Activated CD4-positive, alpha-beta T cell treated with anti-CD3 and anti-CD28 coated beads, Interleukin-2, amount 10 ng/mL, durations not matched to agents 7 days and 5 days (primary cell): ENCODE measurements around the gene CAPN5. TPM values are rescaled to one million over a fixed set of nuclear protein-coding genes. Genes with fewer than 3 reads are reported as not detected.

Experiments used
- CTCF ChIA-PET: fragments of 350-600 bp; sonication (Branson Sonifier 250); formaldehyde crosslinking; loops from one replicate; lab custom pipeline; 2021; ENCODE audit warnings: antibody characterized with exemption; lab: Charles Lee
- POLR2A ChIA-PET: fragments of 350-600 bp; sonication (Branson Sonifier 250); formaldehyde crosslinking; loops from one replicate; lab custom pipeline; 2021; ENCODE audit warnings: antibody characterized with exemption; lab: Charles Lee
- DNase-seq: peaks from one replicate; pipeline ENCODE4 v3.0.0-alpha.2; 2020
- H3K27ac Mint-ChIP-seq: one replicate; pipeline ENCODE4 v1.8.0; 2021; ENCODE audit warnings: mild to moderate bottlenecking, moderate library complexity, mixed read lengths
- H3K27me3 Mint-ChIP-seq: one replicate; pipeline ENCODE4 v1.8.0; 2021; ENCODE audit warnings: mixed read lengths
- H3K36me3 Mint-ChIP-seq: one replicate; pipeline ENCODE4 v1.8.0; 2021; ENCODE audit warnings: low read depth, mixed read lengths
- H3K4me1 Mint-ChIP-seq: one replicate; pipeline ENCODE4 v1.8.0; 2021; ENCODE audit warnings: mixed read lengths
- H3K4me3 Mint-ChIP-seq: one replicate; pipeline ENCODE4 v1.8.0; 2021; ENCODE audit warnings: mild to moderate bottlenecking, moderate library complexity, mixed read lengths
- H3K9me3 Mint-ChIP-seq: one replicate; pipeline ENCODE4 v1.8.0; 2021; ENCODE audit warnings: mixed read lengths
- total RNA-seq, 2 experiments: library from RNA; stranded (reverse); gene quantifications; one replicate each; pipeline ENCODE4 v1.2.3, GENCODE V29; 2021

The CAPN5 gene
- total RNA-seq, 2 experiments from 2014 or later = 0.81 to 0.89 TPM

DNA sequence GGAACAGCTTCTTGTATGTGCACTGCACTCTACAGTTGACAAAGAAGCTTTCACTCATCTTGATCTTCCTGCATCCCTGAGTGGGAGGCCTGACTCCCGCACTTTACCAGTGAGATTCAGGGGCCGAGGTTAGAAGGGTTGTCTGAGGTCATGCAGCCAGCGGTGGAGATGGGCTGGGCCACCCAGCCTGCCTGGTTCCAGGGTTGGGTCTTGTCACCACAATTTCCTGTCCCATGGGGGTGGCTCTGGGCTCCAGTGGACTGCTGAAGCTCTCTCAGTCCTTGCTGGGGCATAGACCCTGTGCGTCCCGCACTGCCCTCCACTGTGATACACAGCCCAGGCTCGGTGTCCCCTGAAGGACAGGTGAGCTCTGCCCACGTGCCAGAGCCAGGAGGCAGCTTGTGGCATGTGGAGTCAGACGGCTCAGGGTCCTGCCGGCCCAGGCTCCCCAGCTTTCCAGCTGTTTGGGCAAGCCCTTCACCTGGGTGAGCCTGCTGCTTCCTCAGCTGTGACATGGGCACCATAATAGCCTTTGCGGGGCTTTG lies 54.4 kb downstream of the CAPN5 start:
- no peaks in the 10 kb centered on the region for H3K36me3 Mint-ChIP-seq
- no peaks in the 10 kb centered on the region for H3K9me3 Mint-ChIP-seq
- no peak for DNase-seq
- no peak overlapping the region for H3K4me3 Mint-ChIP-seq
- POLR2A ChIA-PET = no interaction called here
- no peaks in the 10 kb centered on the region for H3K27me3 Mint-ChIP-seq
- H3K4me1 Mint-ChIP-seq = no peaks in the 10 kb centered on the region
- CTCF ChIA-PET = interaction anchor here (0.6 to 1.9 kb wide), 3 partner anchors 10 to 506 kb away, joined by 3 to 6 read pairs (median 3); no protein-coding TSS in a partner anchor
- no peak overlapping the region for H3K27ac Mint-ChIP-seq

DNA sequence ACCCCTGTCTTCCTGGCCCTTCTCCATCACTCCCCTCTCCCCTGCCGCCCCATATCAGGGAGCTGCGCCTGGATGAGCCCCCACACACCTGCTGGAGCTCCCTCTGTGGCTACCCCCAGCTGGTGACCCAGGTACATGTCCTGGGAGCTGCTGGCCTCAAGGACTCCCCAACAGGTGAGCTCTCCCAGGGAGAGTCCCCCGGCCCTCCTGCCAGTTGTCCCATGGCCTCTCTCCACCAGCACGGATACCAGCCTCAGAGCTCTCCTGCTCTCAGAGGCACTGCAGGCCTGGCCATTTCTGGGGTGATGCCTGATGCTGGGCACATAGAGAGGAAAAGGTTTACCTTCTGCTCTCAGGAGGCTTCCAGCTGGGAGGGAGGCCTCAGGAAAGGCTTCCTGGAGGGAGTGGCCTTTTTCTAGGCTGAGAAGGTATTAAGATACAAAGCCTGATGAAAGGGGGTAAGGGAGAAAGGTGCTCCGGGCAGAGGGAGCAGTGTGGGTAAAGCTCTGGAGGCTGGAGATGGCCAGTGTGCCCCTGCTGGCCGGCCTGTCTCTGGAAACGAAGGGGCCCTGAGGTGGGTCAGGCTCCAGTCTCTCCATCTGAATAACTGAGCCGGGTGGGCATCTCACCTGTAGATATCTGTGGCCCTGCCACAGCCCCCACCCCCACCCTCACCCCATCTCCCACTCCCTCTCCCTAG lies 55.3 kb downstream of the CAPN5 start:
- Mint-ChIP-seq H3K4me3 (no peak overlapping the region), H3K27me3 (no peaks in the 10 kb centered on the region), H3K36me3 (no peaks in the 10 kb centered on the region), H3K9me3 (no peaks in the 10 kb centered on the region), H3K27ac (no peak overlapping the region), H3K4me1 (no peaks in the 10 kb centered on the region)
- no peak for DNase-seq
- CTCF ChIA-PET = interaction anchor here (0.8 to 2.0 kb wide), 3 partner anchors 11 to 67 kb away, joined by 3 to 6 read pairs (median 5); no protein-coding TSS in a partner anchor
- POLR2A ChIA-PET = no interaction called here

DNA sequence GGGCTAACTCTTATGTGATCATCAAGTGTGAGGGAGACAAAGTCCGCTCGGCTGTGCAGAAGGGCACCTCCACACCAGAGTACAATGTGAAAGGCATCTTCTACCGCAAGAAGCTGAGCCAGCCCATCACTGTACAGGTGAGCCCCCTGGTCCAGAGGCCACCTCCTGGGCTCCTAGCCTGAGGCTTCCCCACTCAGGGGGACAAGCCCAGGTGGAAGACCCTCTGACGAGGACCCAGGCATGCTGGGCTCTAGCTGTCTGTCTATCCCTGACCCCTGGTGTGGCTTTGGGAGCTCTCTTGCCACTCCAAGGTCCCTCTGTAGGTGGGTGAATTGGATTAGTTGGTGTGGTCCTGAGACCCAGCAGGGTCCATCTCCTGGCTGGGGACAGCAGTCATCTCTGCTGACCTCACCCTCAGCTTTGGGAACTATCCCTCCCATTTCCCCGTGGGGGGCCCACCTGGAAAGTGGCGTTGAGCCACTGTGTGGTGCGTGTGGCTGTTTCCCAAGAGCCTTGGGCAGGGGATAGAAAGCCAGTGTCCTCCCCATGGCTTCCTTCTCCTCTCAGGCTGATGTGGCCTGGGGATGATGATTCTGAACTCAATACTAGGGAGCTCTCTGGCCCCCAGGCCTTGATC lies 55.9 kb downstream of the CAPN5 start:
- H3K36me3 Mint-ChIP-seq = no peaks in the 10 kb centered on the region
- no peak for DNase-seq
- CTCF ChIA-PET = interaction anchor here (0.5 to 2.0 kb wide), 2 partner anchors 66 to 1242 kb away, joined by 5 to 6 read pairs; no protein-coding TSS in a partner anchor
- H3K27me3 Mint-ChIP-seq = no peaks in the 10 kb centered on the region
- H3K27ac Mint-ChIP-seq = no peak overlapping the region
- H3K9me3 Mint-ChIP-seq = no peaks in the 10 kb centered on the region
- POLR2A ChIA-PET = no interaction called here
- H3K4me3 Mint-ChIP-seq = no peak overlapping the region
- H3K4me1 Mint-ChIP-seq = peaks cover 4% of the 10 kb centered on the region

DNA sequence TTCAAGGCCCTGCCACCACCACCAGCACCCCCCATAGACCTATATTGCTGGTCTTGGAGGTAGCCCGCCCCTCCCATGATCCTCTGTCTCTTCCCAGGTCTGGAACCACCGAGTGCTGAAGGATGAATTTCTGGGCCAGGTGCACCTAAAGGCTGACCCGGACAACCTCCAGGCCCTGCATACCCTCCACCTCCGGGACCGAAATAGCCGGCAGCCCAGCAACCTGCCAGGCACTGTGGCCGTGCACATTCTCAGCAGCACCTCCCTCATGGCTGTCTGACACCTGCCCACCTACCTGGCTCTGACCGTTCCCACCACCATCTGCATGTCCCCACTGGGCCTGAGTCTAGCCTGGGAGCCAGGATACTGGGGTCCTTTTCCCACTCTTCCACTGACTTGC lies 56.8 kb downstream of the CAPN5 start:
- no peak for DNase-seq
- Mint-ChIP-seq H3K36me3 (no peaks in the 10 kb centered on the region), H3K9me3 (no peaks in the 10 kb centered on the region), H3K4me3 (no peak overlapping the region), H3K4me1 (peaks cover 4% of the 10 kb centered on the region), H3K27me3 (no peaks in the 10 kb centered on the region), H3K27ac (no peak overlapping the region)
- ChIA-PET POLR2A (no interaction called here), CTCF (interaction anchor here (2.0 kb wide), 1 partner anchor 65 kb away, joined by 5 read pairs; no protein-coding TSS in a partner anchor)

DNA sequence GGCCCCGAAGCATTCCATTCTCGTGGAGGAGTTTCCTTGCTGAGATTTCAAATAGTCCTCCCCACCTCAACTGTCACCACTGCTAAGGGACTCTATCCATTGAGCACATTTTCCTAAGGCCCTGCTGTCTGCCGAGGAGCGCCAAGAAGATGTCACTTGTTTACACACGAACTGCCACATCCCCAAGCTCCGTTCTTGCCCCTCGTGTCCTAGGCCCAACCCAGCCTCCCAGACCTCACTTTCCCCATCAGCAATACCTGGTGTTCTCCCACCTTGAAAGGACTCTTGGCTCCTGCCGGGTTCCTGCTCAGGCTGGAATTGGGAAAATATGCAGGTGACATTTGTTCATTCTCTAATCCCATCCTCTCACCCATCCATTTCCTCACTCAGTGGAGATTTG lies 57.3 kb downstream of the CAPN5 start:
- H3K27ac Mint-ChIP-seq = no peak overlapping the region
- H3K4me3 Mint-ChIP-seq = no peak overlapping the region
- H3K27me3 Mint-ChIP-seq = no peaks in the 10 kb centered on the region
- ChIA-PET CTCF (interaction anchor here (0.9 kb wide), 1 partner anchor 14 kb away, joined by 3 read pairs; no protein-coding TSS in a partner anchor), POLR2A (no interaction called here)
- no peak for DNase-seq
- H3K9me3 Mint-ChIP-seq = no peaks in the 10 kb centered on the region
- H3K4me1 Mint-ChIP-seq = peaks cover 4% of the 10 kb centered on the region
- no peaks in the 10 kb centered on the region for H3K36me3 Mint-ChIP-seq

DNA sequence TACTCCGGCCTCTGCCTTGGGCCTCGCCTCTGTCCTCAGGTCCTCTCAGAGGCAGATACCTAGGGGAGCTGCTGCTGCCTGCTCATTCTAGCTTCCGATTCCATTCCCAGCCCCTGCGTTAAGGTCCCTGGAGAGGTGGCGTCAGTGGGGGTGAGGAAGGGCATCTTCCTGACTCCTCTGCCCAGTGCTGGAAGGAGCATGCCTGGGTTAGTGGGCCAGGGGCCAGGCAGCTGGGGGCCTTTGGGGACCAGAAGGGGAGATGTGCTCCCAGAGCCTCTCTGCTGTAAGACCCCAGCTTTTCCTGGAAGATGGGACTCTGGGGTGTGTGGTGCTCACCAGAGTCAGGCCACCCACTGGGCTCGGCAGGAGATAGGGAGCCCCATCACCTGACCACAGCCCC lies 57.7 kb downstream of the CAPN5 start:
- no peaks in the 10 kb centered on the region for H3K36me3 Mint-ChIP-seq
- CTCF ChIA-PET = interaction anchor here (0.9 kb wide), 1 partner anchor 14 kb away, joined by 3 read pairs; no protein-coding TSS in a partner anchor
- no peaks in the 10 kb centered on the region for H3K9me3 Mint-ChIP-seq
- no peak overlapping the region for H3K4me3 Mint-ChIP-seq
- H3K4me1 Mint-ChIP-seq = peaks cover 4% of the 10 kb centered on the region
- DNase-seq = no peak
- POLR2A ChIA-PET = no interaction called here
- H3K27ac Mint-ChIP-seq = no peak overlapping the region
- no peaks in the 10 kb centered on the region for H3K27me3 Mint-ChIP-seq

DNA sequence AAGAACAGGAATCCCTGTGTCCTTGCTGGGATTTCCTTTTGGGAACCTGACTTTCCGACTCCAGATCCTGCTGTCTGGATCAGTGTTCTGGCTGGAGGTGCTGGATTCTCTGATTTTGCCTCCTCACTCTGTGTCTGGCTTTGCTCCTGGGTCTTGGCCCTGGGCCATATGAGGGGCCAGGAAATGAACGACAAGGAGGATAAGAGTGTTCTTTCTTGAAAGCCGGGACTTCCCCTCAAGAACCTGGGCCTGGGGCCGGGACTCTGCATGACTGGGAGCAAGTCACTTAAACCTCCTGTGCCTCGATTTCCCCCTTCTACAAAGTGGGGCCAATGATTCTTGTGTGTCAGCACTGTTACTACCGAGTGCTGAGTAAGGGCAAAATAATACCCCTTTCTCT lies 58.4 kb downstream of the CAPN5 start:
- no peak for DNase-seq
- H3K4me1 Mint-ChIP-seq = peaks cover 4% of the 10 kb centered on the region
- CTCF ChIA-PET = interaction anchor here (2.6 kb wide), 1 partner anchor 13 kb away, joined by 10 read pairs; no protein-coding TSS in a partner anchor
- H3K27me3 Mint-ChIP-seq = no peaks in the 10 kb centered on the region
- H3K4me3 Mint-ChIP-seq = no peak overlapping the region
- H3K27ac Mint-ChIP-seq = no peak overlapping the region
- H3K36me3 Mint-ChIP-seq = no peaks in the 10 kb centered on the region
- POLR2A ChIA-PET = no interaction called here
- H3K9me3 Mint-ChIP-seq = no peaks in the 10 kb centered on the region

DNA sequence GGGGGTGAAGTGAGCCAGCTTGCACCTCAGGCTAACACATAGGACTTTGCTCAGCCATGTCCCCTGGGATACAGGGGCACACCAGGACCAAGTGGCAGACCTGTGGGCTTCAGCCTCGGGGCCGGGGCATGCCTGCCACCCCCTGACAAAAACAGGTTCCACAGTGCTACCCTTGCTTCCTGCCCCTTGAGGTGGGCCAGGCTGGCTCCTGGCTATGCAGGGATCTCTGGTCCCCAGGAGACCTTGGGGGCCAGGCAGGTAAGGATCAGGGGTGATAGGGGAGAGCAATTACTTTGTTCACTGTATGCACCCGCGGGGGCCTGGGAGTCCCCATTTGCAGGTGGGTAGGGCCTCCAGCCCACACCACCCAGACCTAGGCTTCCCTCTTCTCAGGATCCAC lies 58.9 kb downstream of the CAPN5 start:
- ChIA-PET CTCF (interaction anchor here (0.6 to 2.6 kb wide), 2 partner anchors 13 to 772 kb away, joined by 3 to 10 read pairs; no protein-coding TSS in a partner anchor), POLR2A (no interaction called here)
- H3K27ac Mint-ChIP-seq = no peak overlapping the region
- no peaks in the 10 kb centered on the region for H3K9me3 Mint-ChIP-seq
- H3K36me3 Mint-ChIP-seq = no peaks in the 10 kb centered on the region
- peaks cover 4% of the 10 kb centered on the region for H3K4me1 Mint-ChIP-seq
- H3K27me3 Mint-ChIP-seq = no peaks in the 10 kb centered on the region
- H3K4me3 Mint-ChIP-seq = no peak overlapping the region
- no peak for DNase-seq

DNA sequence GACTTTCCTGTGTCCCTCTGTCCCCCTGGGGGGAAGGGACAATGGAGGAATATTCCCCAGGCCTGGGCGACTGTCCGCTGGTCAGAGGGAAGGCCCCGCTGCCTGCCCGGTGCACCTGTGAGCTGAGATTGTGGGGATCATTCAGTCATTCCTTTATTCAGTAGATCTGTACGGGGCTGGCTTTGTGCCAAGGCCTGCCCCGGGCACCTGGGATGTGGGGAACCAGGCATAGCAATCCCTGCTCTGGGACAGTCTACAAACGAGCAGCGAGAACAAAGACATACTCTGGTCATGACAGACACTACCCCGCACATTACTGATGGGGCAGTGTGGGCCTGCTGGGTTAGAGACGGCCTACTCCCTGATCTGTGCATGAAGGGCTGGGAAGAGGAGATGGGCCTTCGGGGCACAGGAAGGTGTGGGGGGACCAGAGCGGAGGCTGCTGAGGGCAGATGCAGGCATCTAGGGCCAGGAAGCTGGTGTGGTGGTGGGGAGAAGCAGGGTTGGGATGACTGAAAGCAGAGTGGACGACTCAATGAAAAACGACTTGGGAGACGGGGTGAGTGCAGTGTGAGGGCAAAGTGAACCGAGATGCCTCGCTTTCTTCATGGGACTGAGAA lies 59.5 kb downstream of the CAPN5 start:
- ChIA-PET POLR2A (no interaction called here), CTCF (interaction anchor here (0.6 to 2.7 kb wide), 17 partner anchors 9 to 771 kb away, joined by 3 to 32 read pairs (median 5); no protein-coding TSS in a partner anchor)
- Mint-ChIP-seq H3K4me3 (no peak overlapping the region), H3K27ac (no peak overlapping the region), H3K4me1 (peaks cover 4% of the 10 kb centered on the region), H3K9me3 (no peaks in the 10 kb centered on the region), H3K36me3 (no peaks in the 10 kb centered on the region), H3K27me3 (no peaks in the 10 kb centered on the region)
- no peak for DNase-seq

DNA sequence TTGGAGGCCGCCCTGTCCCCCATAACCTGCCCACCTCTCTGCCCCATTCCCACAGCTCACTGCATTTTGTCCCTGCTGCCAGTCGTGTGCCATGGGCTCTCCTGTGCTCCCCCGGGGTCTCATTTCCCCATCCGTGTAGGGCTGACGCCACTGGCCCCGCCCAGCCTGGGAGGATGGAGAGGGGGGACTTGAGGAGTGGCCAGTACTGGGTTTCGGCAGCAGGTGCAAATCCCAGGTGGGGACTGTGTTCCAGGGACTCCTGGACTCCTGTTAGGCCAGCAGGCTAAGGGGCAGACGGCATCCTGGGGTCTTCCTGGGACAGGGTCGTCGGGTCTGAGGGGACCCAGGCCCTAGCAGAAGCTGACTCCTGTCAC lies 60.1 kb downstream of the CAPN5 start:
- ChIA-PET CTCF (interaction anchor here (0.6 to 2.9 kb wide), 25 partner anchors 10 to 743 kb away, joined by 3 to 32 read pairs (median 5); no protein-coding TSS in a partner anchor), POLR2A (no interaction called here)
- Mint-ChIP-seq H3K27ac (no peak overlapping the region), H3K36me3 (no peaks in the 10 kb centered on the region), H3K4me3 (no peak overlapping the region), H3K4me1 (peaks cover 4% of the 10 kb centered on the region), H3K27me3 (no peaks in the 10 kb centered on the region), H3K9me3 (no peaks in the 10 kb centered on the region)
- DNase-seq = no peak

DNA sequence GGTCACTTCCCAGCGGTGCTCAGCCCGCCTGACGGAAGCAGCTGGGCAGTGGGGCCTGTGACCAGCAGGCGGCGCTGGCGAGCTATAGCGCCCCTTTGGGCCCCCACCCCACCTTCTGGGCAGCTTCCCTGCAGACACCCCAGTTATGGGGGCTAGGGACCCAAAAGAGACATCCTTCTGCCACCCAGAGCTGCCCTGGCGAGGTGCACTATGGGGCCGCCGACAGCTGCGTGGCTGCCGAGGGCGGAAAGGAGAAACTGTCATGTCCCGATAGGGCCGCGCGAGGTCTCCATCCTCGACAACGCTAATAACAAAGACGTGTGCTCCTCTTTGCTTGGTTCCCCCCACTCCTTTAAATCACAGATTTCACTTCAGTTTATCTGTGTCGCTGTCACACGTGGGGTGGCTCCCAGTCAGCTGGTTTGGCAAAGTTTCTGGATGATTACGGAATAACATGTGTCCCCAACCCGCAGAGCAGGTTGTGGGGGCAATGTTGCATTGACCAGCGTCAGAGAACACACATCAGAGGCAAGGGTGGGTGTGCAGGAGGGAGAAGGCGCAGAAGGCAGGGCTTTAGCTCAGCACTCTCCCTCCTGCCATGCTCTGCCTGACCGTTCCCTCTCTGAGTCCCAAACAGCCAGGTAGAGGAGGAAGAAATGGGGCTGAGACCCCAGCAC lies 60.6 kb downstream of the CAPN5 start:
- ChIA-PET CTCF (interaction anchor here (0.6 to 2.9 kb wide), 28 partner anchors 9 to 743 kb away, joined by 3 to 32 read pairs (median 4); no protein-coding TSS in a partner anchor), POLR2A (no interaction called here)
- H3K9me3 Mint-ChIP-seq = no peaks in the 10 kb centered on the region
- H3K4me3 Mint-ChIP-seq = no peak overlapping the region
- no peak overlapping the region for H3K27ac Mint-ChIP-seq
- H3K36me3 Mint-ChIP-seq = no peaks in the 10 kb centered on the region
- no peaks in the 10 kb centered on the region for H3K27me3 Mint-ChIP-seq
- DNase-seq = peak; percentile 44
- peaks cover 4% of the 10 kb centered on the region for H3K4me1 Mint-ChIP-seq
